ENCODE results near the gene SLC34A1. TPM values are rescaled to one million over a fixed set of nuclear protein-coding genes. Genes with fewer than 3 reads are reported as not detected.

SLC34A1 gene
- total RNA-seq, 2 experiments from 2014 or later, result 0.35 to 0.63 TPM

GRCh38 chr5:177392765-177393164 is 8.5 kb downstream of the SLC34A1 start:
- BruUV-seq (replicated peaks), result no TSS peak
- H3K9me3 ChIP-seq (ENCODE audit: low read length), result no peaks in the 10 kb centered on the region
- no peak overlapping the region for H2AFZ ChIP-seq (ENCODE audit: low read length)
- ChIA-PET CTCF (ENCODE audit: unreplicated experiment) (interaction anchor here (0.5 to 1.2 kb wide), 2 partner anchors 10 to 22 kb away, joined by 3 to 8 read pairs; no protein-coding TSS in a partner anchor), POLR2A (interaction anchor here (0.7 to 1.5 kb wide), 2 partner anchors 11 to 53 kb away, joined by 4 to 5 read pairs; no protein-coding TSS in a partner anchor)
- intact Hi-C loops (cut with micrococcal nuclease; ENCODE audit: unreplicated experiment), result no loop called here
- no peak for DNase-seq (ENCODE audit: low spot score)
- H3K9me2 ChIP-seq (ENCODE audit: insufficient read depth, low read length), result no peaks in the 10 kb centered on the region
- TF ChIP-seq CTCF (conservative IDR thresholded peaks at IDR 0.05; ENCODE audit: low read length), result no peak
- no peak for TF ChIP-seq EZH2phosphoT487 (IDR thresholded peaks at IDR 0.05; ENCODE audit: borderline replicate concordance, low read depth, low read length)
- H3K27ac ChIP-seq (ENCODE audit: low read depth, low read length, poor library complexity, severe bottlenecking), result no peak overlapping the region
- H3K36me3 ChIP-seq (ENCODE audit: insufficient read depth, low read length), result no peaks in the 10 kb centered on the region
- H3K4me1 ChIP-seq (ENCODE audit: insufficient read depth, low read length, poor library complexity, severe bottlenecking), result peaks cover 45% of the 10 kb centered on the region
- H4K20me1 ChIP-seq (ENCODE audit: insufficient read depth, low read length), result no peaks in the 10 kb centered on the region
- no peaks in the 10 kb centered on the region for H3K79me2 ChIP-seq (ENCODE audit: insufficient read depth, low read depth, low read length)
- no peak overlapping the region for H3K4me2 ChIP-seq (ENCODE audit: low read length)
- H3K4me3 ChIP-seq (ENCODE audit: low read depth, low read length, poor library complexity, severe bottlenecking), result no peak overlapping the region

- Histone ChIP-seq H3K27ac (ENCODE audit: low read depth, low read length, poor library complexity, severe bottlenecking) (no peak overlapping the region), H3K4me1 (ENCODE audit: insufficient read depth, low read length, poor library complexity, severe bottlenecking) (peaks cover 40% of the 10 kb centered on the region), H3K36me3 (ENCODE audit: insufficient read depth, low read length) (no peaks in the 10 kb centered on the region), H3K79me2 (ENCODE audit: insufficient read depth, low read depth, low read length) (no peaks in the 10 kb centered on the region), H3K4me2 (ENCODE audit: low read length) (no peak overlapping the region), H4K20me1 (ENCODE audit: insufficient read depth, low read length) (no peaks in the 10 kb centered on the region), H3K9me3 (ENCODE audit: low read length) (no peaks in the 10 kb centered on the region), H2AFZ (ENCODE audit: low read length) (no peak overlapping the region), H3K9me2 (ENCODE audit: insufficient read depth, low read length) (no peaks in the 10 kb centered on the region), H3K4me3 (ENCODE audit: low read depth, low read length, poor library complexity, severe bottlenecking) (no peak overlapping the region)
- ChIA-PET CTCF (ENCODE audit: unreplicated experiment) (interaction anchor here (1.2 kb wide), 1 partner anchor 10 kb away, joined by 3 read pairs; no protein-coding TSS in a partner anchor), POLR2A (interaction anchor here (0.7 to 1.5 kb wide), 2 partner anchors 10 to 52 kb away, joined by 4 to 5 read pairs; no protein-coding TSS in a partner anchor)
- intact Hi-C loops (cut with micrococcal nuclease; ENCODE audit: unreplicated experiment), result no loop called here
- no peak for DNase-seq (ENCODE audit: low spot score)
- TF ChIP-seq CTCF (conservative IDR thresholded peaks at IDR 0.05; ENCODE audit: low read length) (no peak), EZH2phosphoT487 (IDR thresholded peaks at IDR 0.05; ENCODE audit: borderline replicate concordance, low read depth, low read length) (no peak)
- BruUV-seq (replicated peaks), result no TSS peak
These were observed 9.1 kb downstream of the SLC34A1 start for GRCh38 chr5:177393206-177393765.

- ChIA-PET CTCF (ENCODE audit: unreplicated experiment) (interaction anchor here (0.6 kb wide), 1 partner anchor 104 kb away, joined by 3 read pairs; no protein-coding TSS in a partner anchor), POLR2A (no interaction called here)
- Histone ChIP-seq H3K4me2 (ENCODE audit: low read length) (no peak overlapping the region), H3K9me2 (ENCODE audit: insufficient read depth, low read length) (no peaks in the 10 kb centered on the region), H3K27ac (ENCODE audit: low read depth, low read length, poor library complexity, severe bottlenecking) (no peak overlapping the region), H3K9me3 (ENCODE audit: low read length) (no peaks in the 10 kb centered on the region), H3K4me1 (ENCODE audit: insufficient read depth, low read length, poor library complexity, severe bottlenecking) (peaks cover 33% of the 10 kb centered on the region), H3K36me3 (ENCODE audit: insufficient read depth, low read length) (no peaks in the 10 kb centered on the region), H2AFZ (ENCODE audit: low read length) (no peak overlapping the region), H4K20me1 (ENCODE audit: insufficient read depth, low read length) (no peaks in the 10 kb centered on the region), H3K79me2 (ENCODE audit: insufficient read depth, low read depth, low read length) (no peaks in the 10 kb centered on the region), H3K4me3 (ENCODE audit: low read depth, low read length, poor library complexity, severe bottlenecking) (no peak overlapping the region)
- BruUV-seq (replicated peaks), result no TSS peak
- intact Hi-C loops (cut with micrococcal nuclease; ENCODE audit: unreplicated experiment), result no loop called here
- no peak for DNase-seq (ENCODE audit: low spot score)
- TF ChIP-seq CTCF (conservative IDR thresholded peaks at IDR 0.05; ENCODE audit: low read length) (no peak), EZH2phosphoT487 (IDR thresholded peaks at IDR 0.05; ENCODE audit: borderline replicate concordance, low read depth, low read length) (no peak)
These were observed 9.8 kb downstream of the SLC34A1 start for GRCh38 chr5:177393990-177394389.

Data from OCI-LY7 (cell line).